OCI-LY3 (cell line): ENCODE results near the gene GALR2.

Experiments
- H2AFZ ChIP-seq: fragments of 200-600, 300-600 bp; shearing (Covaris generic); 2 replicates; pipeline ENCODE4 v1.6.0; 2014; ENCODE audit warnings: antibody characterized with exemption, low read depth, low read length
- H3K27ac ChIP-seq: fragments of 200-600, 300-600 bp; sonication (generic); 2 replicates; pipeline ENCODE4 v1.5.1; 2014; ENCODE audit warnings: mild to moderate bottlenecking, low read length, moderate library complexity, mixed read lengths
- H3K27me3 ChIP-seq: fragments of 200-600, 300-600 bp; sonication (generic); 2 replicates; pipeline ENCODE4 v1.6.1; 2014; ENCODE audit warnings: low read depth, low read length, mixed read lengths
- H3K36me3 ChIP-seq: fragments of 200-600, 300-600 bp; sonication (generic); replicated peaks from 2 replicates; pipeline ENCODE3; 2014; ENCODE audit warnings: low read depth, low read length, mixed read lengths
- H3K4me1 ChIP-seq: fragments of 300-600, 200-600 bp; sonication (generic); 2 replicates; pipeline ENCODE4 v1.6.1; 2014; ENCODE audit warnings: low read length, mixed read lengths
- H3K4me2 ChIP-seq: fragments of 200-600, 300-600 bp; sonication (generic); 2 replicates; pipeline ENCODE4 v1.6.1; 2014; ENCODE audit warnings: low read length, mixed read lengths
- H3K4me3 ChIP-seq: fragments of 300-600, 200-600 bp; sonication (generic); 2 replicates; pipeline ENCODE4 v1.5.1; 2014; ENCODE audit warnings: antibody characterized with exemption, mild to moderate bottlenecking, low read length, moderate library complexity
- H3K79me2 ChIP-seq: fragments of 300-600, 200-600 bp; shearing (Covaris generic); 2 replicates; pipeline ENCODE4 v1.6.1; 2014; ENCODE audit warnings: mild to moderate bottlenecking, low read length, mixed read lengths
- H3K9ac ChIP-seq: fragments of 300-600, 200-600 bp; shearing (Covaris generic); 2 replicates; pipeline ENCODE4 v1.6.0; 2014; ENCODE audit warnings: mild to moderate bottlenecking, low read length, moderate library complexity
- H3K9me3 ChIP-seq: fragments of 200-600, 300-600 bp; shearing (Covaris generic); 2 replicates; pipeline ENCODE4 v1.6.1; 2014; ENCODE audit warnings: low read length, mixed read lengths; ENCODE audit not compliant: insufficient read depth
- H4K20me1 ChIP-seq: fragments of 200-600, 300-600 bp; sonication (generic); 2 replicates; pipeline ENCODE4 v1.6.1; 2016; ENCODE audit warnings: low read length, mixed read lengths; ENCODE audit not compliant: insufficient read depth
- CTCF ChIP-seq: fragments of 200-600, 300-600 bp; sonication (generic); IDR thresholded peaks from 2 replicates; pipeline ENCODE4 v1.5.1; 2014; ENCODE audit warnings: antibody characterized with exemption, low read length, low read depth
- EZH2phosphoT487 ChIP-seq: fragments of 200-600 bp; shearing (Covaris generic); IDR thresholded peaks from 2 replicates; pipeline ENCODE4 v1.6.1; 2018; ENCODE audit warnings: antibody characterized with exemption, mixed run types, low read depth

The GALR2 gene

DNA sequence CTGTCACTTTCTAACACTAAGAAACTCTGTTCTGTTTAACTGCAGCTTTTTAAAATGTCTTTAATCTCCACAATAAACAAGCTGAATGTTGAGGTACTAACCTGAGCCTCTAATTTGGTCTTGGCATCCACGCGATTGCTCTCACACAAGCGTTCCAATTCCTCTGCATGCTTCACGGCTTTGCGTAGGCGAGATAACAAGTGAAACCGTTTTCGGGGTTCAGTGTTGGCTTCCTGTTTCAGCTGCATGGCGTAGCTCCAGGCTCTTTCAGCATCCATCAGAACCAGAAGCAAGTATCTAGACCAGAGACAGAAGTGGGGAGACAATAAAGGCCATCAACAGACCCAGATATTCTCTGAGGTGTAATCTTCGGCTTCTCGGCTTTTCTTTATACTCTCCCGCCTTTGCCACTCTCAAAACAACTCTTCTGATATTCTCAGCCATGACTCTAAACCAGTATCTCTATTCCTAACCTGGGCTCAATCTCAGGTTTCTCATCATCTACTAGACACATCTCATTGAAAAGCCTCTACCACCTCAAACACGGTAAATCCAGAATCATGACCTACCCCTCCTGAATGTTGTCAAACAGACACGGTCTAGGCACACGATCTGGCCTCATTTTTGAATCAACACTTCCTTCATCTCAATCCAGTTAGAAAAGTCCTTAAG is 10.6 kb upstream of the GALR2 start:
- Histone ChIP-seq H3K36me3 (peaks cover 47% of the 10 kb centered on the region), H3K4me2 (no peak overlapping the region), H3K27me3 (no peaks in the 10 kb centered on the region), H3K9ac (no peak overlapping the region), H3K4me1 (no peaks in the 10 kb centered on the region), H3K9me3 (no peaks in the 10 kb centered on the region), H2AFZ (no peak overlapping the region), H3K4me3 (no peak overlapping the region), H3K27ac (no peak overlapping the region), H3K79me2 (peaks cover 4% of the 10 kb centered on the region; the same call in 1 of the 2 replicates), H4K20me1 (no peaks in the 10 kb centered on the region)
- TF ChIP-seq CTCF = no peak
- no peak for TF ChIP-seq EZH2phosphoT487

DNA sequence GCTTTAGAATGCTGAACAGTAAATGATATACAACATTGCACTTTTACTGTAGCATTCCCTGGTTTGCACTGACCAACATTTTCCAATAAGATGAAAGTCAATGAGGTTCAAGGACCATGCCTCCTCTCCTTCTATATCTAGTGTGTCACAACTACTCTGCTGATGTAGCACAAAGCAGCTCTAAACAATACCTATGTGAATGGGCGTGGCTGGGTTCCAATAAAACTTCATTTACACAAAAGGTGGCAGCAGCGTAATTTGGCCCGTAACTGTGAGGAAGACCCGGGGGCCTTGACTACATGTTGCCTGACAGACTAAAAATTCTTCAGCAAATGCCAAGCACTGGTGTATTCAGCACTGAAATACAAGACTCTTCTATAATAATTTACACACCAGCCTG is 8.8 kb upstream of the GALR2 start:
- no peak overlapping the region for H3K27ac ChIP-seq
- peaks cover 16% of the 10 kb centered on the region for H3K79me2 ChIP-seq
- no peak overlapping the region for H3K4me3 ChIP-seq
- H3K4me2 ChIP-seq = no peak overlapping the region
- H3K9me3 ChIP-seq = no peaks in the 10 kb centered on the region
- TF ChIP-seq CTCF (no peak), EZH2phosphoT487 (no peak)
- no peaks in the 10 kb centered on the region for H3K27me3 ChIP-seq
- peaks cover 2% of the 10 kb centered on the region; the same call in 1 of the 2 replicates for H3K4me1 ChIP-seq
- no peaks in the 10 kb centered on the region for H4K20me1 ChIP-seq
- peaks cover 40% of the 10 kb centered on the region for H3K36me3 ChIP-seq
- H2AFZ ChIP-seq = no peak overlapping the region
- no peak overlapping the region for H3K9ac ChIP-seq

GRCh38 chr17:76071531-76072147 is 2.9 kb upstream of the GALR2 start:
- Histone ChIP-seq H3K4me2 (peak overlapping the region; percentile 82), H3K27ac (peak overlapping the region; percentile 46), H3K9me3 (no peaks in the 10 kb centered on the region), H3K9ac (peak overlapping the region; percentile 91), H3K79me2 (peaks cover 38% of the 10 kb centered on the region), H2AFZ (0 out of 2 replicates have a peak overlapping the region, but pooled peaks have one; percentile 1), H4K20me1 (no peaks in the 10 kb centered on the region), H3K4me1 (peaks cover 8% of the 10 kb centered on the region; the same call in 1 of the 2 replicates), H3K27me3 (no peaks in the 10 kb centered on the region), H3K4me3 (peak overlapping the region; percentile 94), H3K36me3 (peaks cover 11% of the 10 kb centered on the region)
- no peak for TF ChIP-seq EZH2phosphoT487

DNA sequence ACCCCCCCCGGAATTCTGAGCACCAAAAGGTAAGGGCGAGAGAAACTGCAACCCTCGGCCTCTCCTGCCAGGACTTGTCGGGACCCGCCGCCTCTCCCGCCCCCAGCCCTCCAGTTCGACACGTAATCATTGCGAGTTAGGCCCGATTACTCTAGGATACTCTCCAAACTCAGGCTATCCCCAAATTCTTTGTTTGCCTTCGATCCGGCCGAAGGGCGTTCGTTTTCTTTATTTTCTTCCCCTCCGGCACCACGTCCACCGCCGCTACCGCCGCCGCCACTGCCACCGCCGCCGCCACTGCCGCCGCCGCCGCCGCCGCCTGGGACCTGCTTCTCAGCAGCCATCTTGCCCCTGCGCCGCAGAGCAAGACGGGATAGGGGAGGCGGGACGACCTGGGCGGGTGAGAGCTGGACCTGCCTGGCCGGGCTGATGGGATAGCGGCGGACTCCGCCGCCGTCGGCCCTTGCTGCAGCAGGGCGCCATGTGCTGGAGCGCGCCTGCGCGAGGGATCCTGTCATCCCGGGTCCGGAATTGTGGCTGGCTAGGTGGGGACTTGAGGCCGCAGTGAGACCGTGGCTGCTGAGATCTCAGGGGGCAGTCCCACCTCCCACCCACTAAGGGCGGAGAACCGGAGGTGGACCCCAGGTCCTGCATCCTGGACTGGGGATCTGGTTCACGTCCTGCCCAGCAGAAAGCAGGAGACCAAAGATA is 2.3 kb upstream of the GALR2 start, which contains the start of gene SRP68:
TSS of gene SRP68 (minus strand) at position 370 of the 711 bp plus-strand sequence. CDS start at position 344, 26 bp downstream.
- Histone ChIP-seq H3K9me3 (no peaks in the 10 kb centered on the region), H3K27ac (peak within 1 kb of the TSS; percentile 46), H4K20me1 (no peaks in the 10 kb centered on the region), H3K4me2 (peak within 1 kb of the TSS; percentile 82), H2AFZ (peak within 1 kb of the TSS; percentile 92), H3K4me1 (peaks cover 8% of the 10 kb centered on the region; the same call in 1 of the 2 replicates), H3K4me3 (peak within 1 kb of the TSS; percentile 94), H3K9ac (peak within 1 kb of the TSS; percentile 91), H3K27me3 (no peaks in the 10 kb centered on the region), H3K36me3 (peaks cover 7% of the 10 kb centered on the region), H3K79me2 (peaks cover 38% of the 10 kb centered on the region)
- no peak for TF ChIP-seq CTCF
- no peak for TF ChIP-seq EZH2phosphoT487
